AG09309 (cell line): ENCODE data around the gene COL23A1.

Experiments used
- DNase-seq: peaks from one replicate; pipeline ENCODE4 v3.0.0-alpha.2; 2010; ENCODE audit warnings: low read depth
- H3K4me3 ChIP-seq: 2 replicates; pipeline ENCODE4 v1.5.1; 2011; ENCODE audit warnings: mild to moderate bottlenecking, low read depth, low read length, moderate library complexity; ENCODE audit not compliant: control insufficient read depth
- TF ChIP-seq, protein P1 (sequence below): IDR thresholded peaks from 2 replicates; pipeline ENCODE4 v1.5.1; 2011; ENCODE audit warnings: mild to moderate bottlenecking, low read depth, low read length, inconsistent platforms; ENCODE audit not compliant: insufficient read depth, control insufficient read depth; ENCODE audit errors: missing control alignments

COL23A1 gene

DNA sequence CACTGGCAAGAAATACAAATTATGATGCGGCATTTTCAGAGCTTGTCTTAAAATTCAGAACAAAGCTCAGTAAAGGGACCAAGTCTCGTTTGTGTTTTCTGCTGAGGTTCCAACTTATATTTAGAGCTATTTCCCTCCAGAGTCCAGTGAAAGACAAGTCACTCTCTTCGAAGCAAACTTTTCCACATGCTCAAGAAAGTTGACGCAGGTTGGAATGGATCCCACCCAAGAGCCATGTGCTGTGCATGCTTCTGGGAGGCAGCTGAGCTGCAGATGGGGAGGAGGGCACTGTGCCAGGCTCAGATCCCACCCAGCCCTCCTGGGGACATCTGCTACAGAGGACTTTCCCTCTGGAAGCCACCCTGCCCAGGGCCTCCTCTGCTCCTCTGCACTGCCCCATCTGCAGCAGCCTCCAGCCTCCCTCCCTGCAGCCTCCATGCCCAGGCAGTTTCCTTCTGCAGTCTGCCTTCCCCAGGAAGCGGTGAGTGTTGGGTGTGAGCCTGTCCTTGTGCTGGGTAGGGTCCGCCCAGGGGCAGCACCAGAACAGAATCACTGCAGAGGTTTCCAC, 75.3 kb downstream of the COL23A1 start:
- TF ChIP-seq, protein P1, sequence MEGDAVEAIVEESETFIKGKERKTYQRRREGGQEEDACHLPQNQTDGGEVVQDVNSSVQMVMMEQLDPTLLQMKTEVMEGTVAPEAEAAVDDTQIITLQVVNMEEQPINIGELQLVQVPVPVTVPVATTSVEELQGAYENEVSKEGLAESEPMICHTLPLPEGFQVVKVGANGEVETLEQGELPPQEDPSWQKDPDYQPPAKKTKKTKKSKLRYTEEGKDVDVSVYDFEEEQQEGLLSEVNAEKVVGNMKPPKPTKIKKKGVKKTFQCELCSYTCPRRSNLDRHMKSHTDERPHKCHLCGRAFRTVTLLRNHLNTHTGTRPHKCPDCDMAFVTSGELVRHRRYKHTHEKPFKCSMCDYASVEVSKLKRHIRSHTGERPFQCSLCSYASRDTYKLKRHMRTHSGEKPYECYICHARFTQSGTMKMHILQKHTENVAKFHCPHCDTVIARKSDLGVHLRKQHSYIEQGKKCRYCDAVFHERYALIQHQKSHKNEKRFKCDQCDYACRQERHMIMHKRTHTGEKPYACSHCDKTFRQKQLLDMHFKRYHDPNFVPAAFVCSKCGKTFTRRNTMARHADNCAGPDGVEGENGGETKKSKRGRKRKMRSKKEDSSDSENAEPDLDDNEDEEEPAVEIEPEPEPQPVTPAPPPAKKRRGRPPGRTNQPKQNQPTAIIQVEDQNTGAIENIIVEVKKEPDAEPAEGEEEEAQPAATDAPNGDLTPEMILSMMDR, result no peak

DNA sequence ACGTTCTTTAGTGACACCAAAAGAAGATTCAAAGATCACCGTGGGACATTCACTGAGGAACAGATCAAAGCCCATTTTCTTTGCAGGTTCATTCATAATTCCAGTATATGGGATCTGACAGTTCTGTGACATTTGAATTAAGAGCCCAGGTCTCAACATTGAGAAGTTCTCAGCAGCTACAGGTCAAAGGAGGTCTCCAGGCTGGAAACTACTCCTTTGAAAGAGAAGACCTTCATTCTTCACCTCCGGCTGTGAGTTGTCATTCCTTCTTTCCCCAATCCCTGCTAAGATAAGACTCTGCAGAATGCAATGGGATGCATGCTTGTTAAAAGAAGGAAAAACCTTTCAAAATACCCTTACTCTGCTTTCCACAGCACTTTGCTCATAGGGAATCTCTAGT, 79.0 kb downstream of the COL23A1 start:
- no peak for DNase-seq
- TF ChIP-seq, protein P1, result no peak
- H3K4me3 ChIP-seq, result no peak overlapping the region

More for the DNA sequence above, 75.3 kb downstream of the COL23A1 start:
- DNase-seq, result no peak
- no peak overlapping the region for H3K4me3 ChIP-seq

DNA sequence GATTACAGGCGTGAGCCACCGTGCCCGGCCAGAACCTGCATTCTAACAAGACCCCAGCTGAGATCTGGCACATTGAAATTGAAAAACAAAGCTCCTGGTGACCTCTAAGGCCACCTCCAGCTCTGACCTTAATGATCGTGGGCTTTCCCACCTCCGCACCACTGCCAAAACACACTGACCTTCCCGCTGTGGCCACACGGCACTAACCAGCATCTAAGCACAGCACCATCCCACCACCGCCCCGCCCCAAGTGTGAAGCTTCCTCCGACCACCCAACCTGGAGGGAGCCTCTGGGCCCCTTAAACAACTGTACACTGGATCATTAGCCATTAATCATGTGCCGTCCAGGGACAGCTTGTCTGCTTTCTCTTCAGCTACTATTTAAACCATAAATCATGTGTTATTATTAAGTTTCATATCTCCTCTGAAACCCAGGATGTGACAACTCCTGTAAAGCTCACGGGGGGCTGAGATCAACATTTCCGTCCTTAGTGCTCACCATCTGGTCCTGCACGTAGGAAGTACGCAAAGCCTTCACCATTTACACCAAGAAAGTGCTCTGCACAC, 80.6 kb downstream of the COL23A1 start:
- TF ChIP-seq, protein P1, result no peak
- H3K4me3 ChIP-seq, result no peak overlapping the region
- no peak for DNase-seq

GRCh38 chr5:178507151-178507932, 82.9 kb downstream of the COL23A1 start:
- TF ChIP-seq, protein P1, result no peak
- no peak overlapping the region for H3K4me3 ChIP-seq
- no peak for DNase-seq

DNA sequence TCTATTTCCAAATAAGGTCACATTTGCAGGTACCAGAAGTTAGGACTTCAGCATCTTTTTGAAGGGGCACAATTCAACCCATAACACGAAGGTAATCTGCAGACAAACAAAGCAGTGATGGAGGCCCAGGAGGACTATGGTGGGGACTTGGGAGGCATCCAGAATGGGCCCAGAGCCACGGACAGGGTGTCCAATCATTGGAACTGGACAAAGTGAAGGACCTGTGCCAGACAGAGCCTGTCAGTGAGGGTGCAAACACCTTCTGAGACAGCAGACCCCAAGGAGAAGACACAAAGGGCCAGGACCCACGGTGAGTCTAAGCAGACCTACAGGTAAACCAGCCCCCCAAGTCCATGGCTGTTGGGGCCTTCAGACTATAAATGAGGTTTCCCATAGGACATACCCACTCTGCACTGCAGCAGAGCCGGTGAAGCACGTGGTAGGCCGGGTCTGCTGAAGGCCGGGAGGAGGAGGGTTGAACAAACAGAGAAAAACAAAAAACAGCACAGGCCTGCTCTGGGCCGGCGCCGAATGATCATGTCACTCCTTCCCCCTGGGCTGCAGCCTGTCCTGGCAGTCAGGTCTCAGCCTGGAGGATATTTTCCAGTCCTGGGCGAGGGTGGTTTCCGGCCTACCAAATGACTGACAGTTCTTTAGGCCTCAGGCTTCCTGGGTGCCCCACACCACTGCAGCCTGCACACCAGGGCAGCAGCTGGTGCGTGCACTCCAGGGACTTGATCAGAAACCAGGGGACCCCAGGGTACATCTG, 84.4 kb downstream of the COL23A1 start:
- TF ChIP-seq, protein P1, result no peak
- H3K4me3 ChIP-seq, result no peak overlapping the region
- DNase-seq, result no peak

DNA sequence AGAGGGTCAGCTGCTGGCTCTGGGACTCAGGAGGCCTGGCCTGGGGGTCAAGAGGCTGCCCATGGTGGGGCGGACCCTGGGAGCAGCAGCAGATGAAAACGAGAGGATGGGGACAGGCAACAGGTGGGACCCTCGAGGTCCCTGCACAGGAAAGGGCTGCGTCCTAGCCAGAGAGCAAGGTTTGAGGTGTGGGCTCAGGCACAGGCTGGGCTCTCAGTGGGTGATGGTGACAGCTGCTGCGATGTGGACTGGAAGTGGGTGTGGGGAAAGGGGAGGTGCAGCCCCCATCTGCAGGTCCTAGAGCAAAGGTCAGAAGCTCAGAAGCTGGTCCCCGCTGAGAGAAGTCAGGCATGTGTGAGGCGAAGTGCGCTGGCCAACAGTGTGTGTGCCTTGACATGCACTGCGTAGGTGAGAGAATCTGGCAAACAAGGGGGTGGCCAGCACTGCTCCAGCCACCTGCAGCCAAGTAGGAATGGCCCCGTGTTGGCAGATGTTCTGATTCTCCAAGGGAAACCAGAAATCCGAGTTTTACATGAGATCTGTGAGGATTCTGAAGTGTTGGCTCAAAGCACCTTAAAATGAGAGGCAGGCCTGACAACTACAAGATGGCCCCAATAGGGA, 85.7 kb downstream of the COL23A1 start:
- no peak for DNase-seq
- no peak overlapping the region for H3K4me3 ChIP-seq
- TF ChIP-seq, protein P1, result no peak
